GM19035 (cell line): ENCODE results near the gene FRMD3.

Experiments
- ATAC-seq: cut with Tn5 transposase; IDR thresholded peaks from one replicate; pipeline ENCODE4 v1.9.1; 2021; ENCODE audit not compliant: unreplicated experiment

Gene FRMD3

GRCh38 chr9:83242066-83242465, 296.1 kb downstream of the FRMD3 start:
- no peak for ATAC-seq

DNA sequence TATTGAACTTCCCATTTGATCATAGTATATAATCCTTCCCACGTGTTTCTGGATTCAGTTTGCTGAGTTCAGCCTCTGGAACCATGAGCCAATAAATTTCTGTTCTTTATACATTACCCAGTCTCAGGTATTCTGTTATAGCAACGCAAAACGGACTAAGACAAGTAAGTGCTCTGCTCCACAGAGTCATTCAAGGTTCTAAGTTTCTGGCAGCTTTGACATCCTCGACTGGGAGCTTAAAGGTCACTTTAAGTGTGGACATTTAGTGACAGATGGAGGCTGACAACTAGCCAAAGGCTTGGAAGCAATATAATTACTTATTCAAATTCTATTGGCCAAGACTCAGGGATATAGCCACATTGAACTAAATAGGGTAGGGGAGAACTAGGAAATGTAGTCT, 297.5 kb downstream of the FRMD3 start:
- ATAC-seq = no peak

GRCh38 chr9:83239747-83240146, 298.5 kb downstream of the FRMD3 start:
- ATAC-seq = no peak

DNA sequence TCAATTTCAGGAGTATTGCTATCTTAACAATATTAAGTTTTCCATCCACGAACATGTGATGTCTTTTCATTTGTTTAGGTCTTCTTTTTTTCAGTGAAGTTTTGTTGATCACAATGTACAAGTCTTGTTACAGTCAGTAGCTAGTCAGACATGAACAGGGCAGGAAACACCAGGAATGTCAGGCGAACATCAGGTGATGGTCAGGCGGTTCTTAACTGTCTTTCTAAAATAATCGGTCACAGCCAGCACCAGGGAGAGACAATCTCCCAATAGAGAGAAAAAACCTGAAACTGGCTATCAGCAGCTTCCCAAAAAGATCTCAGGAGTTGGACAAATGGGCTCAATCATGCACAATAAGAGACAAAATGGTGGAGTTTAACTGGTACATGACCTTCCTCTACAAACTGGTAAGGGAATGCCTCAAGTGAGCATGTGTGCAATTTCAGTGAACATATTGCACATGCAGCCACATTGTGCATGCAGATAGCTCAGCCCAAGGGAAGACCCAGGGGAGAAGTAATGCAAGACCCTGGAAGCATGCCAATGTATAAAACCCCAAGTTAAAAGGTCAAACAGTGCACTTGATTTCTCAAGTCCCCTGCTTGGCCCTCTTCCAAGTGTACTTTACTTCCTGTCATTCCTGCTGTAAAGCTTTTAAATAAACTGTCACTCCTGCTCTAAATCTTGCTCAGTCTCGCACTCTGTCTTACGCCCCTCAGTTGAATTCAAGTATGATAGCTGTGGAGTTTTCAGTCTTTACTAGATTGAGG, 299.1 kb downstream of the FRMD3 start:
- ATAC-seq = no peak

DNA sequence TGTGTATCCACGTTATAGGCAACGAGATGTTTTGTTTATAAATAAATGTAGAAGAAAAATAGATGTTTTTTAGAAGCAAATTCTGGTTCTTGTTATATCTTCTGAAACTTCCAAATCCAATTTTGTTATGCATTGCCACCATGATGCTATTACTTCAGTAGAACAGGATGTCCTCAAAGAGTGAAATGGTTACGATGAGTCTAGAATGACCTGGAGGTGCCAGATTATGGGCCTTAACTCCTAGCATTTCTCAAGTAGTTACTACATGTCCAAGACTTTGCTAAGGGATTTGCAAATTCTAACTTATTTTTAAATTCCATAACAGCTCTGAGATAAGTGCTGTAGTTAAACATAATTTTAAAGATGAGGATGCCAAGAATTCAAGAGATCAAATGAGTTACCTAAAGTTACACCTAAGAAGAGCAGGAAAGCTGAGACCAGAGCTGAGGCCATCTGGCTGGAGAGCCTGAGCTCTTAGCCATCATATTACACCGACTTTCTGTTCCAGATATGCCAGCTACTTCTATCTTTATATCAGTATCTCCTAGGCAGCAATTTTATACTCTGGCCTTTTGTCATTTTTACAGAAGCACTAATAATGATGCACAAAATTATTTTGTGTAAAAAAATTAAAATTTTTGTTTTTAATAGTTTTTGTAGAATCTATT, 302.0 kb downstream of the FRMD3 start:
- no peak for ATAC-seq

GRCh38 chr9:83235526-83235925, 302.7 kb downstream of the FRMD3 start:
- ATAC-seq = no peak

DNA sequence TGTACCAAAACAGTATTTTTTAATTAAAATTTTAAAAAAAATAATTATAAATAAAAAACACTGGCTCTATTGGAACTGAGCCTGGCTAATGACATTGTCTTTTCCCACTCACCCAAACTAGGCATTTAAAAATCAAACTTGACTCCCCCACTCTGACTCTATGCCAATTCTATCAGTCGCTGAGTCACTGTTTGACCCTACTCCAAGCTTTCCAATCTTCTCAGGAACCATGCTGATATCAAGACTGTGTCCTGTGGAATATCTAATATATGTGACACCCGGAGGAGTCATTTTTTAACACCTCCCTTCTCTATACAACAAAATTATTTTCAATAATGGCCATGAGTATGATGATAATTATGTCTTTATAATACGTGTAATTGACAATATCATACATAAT, 303.7 kb downstream of the FRMD3 start:
- ATAC-seq = no peak

DNA sequence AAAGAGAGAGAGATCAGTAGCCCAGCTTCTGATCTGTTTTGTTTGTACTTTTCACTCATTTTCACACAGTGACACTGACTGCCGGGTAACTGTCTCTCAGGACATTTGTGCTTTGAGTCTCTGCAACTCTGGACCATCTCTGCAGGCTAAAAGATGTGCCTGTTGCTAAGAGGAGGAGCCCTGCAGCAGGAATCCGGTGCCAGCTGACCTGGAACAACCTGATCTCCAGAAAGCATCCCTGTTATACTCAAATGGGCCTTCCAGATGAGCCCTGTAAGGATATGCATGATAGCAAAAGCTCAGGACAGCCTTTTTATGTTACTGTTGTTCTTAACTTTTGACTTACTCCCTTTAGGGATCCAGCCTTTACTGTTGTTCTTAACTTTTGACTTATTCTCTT, 304.6 kb downstream of the FRMD3 start:
- ATAC-seq = no peak

GRCh38 chr9:83231039-83231438, 307.2 kb downstream of the FRMD3 start:
- no peak for ATAC-seq

- ATAC-seq = peak; percentile 96
Observed at GRCh38 chr9:83220730-83221129, 317.5 kb downstream of the FRMD3 start.

- ATAC-seq = no peak
Observed at GRCh38 chr9:83219924-83220438, 318.2 kb downstream of the FRMD3 start.

DNA sequence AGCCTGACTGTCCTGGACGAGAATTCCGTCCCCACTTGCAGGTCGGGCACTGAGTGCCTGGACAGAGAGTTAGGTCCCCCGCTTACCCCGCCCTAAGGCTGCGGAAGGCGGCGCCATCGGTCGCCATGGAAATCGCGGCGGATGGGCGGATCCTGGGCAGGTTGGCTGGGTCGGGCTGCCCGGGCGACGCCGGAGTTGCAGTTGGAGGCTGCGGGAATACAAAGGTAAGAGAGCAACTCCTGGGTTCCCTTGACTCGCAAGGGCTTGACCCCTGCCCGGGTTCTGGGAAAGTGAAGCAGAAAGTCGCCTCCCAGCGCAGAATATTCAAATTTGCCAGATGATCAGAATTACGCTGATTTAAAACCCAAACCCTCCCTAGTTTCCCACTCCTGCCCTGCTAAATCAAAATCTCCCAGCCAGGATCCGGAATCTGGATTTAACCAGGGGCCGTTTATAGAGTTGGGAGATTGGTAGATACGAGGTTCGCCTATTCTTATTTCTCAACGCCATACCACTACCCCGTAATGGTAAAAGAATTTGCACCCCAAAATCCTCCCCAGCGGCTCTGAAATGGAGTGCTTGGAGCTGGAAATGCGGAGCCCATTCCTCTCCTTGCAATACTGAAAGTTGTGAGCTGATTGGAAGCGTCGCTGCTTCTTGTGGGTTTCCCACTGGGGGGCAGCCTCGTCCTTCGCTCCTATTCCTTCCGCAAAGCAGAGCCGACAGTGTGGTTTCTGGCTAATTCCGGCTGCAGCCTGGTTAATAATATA, 318.9 kb downstream of the FRMD3 start:
- peak; percentile 46 for ATAC-seq

- no peak for ATAC-seq
Observed at GRCh38 chr9:83218411-83219090, 319.6 kb downstream of the FRMD3 start.

GRCh38 chr9:83209188-83209731, 328.9 kb downstream of the FRMD3 start:
- no peak for ATAC-seq

DNA sequence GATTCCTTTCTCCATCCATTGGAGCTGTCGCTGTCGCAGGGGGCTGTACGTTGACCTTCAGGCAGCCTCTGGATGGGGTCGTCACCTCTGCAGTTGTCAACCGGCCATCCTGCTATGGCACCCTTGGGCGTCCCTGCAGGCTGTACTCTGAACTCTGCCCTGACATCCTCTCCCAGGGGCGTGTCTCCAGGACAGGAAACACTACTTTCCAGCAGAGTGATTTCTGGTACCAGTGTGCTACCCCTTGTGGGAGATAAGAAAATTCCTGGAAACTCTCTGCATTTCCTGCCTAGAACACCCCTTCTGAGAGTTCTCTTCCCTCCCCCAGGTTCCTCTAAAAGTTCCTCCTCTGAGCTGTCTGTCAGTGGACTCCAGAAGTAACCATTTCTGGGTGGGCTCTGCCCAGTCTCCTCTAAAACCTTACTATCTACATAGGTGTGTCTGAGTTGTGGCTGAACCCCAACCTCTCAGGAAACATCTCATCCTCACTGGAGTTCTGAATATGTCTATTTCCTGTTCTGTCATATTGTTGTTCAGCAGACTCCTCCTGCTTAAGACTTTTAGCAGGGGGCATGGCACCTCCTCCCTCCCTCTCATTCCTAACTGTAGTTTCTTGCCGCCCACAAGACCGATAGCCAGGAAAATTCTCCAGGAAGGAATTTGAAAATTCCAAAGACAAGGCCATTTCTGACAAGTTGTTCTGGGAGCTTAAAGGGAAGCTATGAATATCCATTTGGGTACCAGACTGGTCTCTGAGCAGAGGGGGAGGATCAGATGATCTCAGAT, 329.9 kb downstream of the FRMD3 start:
- no peak for ATAC-seq

DNA sequence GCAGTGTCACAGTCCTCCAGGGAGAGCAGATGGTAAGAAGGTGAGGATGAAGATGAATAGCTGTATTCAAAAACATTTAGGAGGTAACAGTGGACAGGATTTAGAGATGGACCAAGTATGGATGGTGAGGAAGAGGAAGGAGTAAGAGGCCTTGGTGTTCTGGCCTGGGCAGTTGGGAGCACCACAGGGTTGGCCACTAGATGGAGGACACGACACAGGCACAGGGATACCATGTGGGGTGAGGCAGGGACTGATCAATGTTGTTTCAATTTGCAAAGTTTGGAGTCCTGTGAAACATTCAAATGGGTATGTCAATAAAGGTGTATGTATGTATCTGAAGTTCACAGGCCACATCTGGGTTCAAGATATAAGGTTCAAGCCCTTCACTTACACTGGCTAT, 334.2 kb downstream of the FRMD3 start:
- no peak for ATAC-seq

DNA sequence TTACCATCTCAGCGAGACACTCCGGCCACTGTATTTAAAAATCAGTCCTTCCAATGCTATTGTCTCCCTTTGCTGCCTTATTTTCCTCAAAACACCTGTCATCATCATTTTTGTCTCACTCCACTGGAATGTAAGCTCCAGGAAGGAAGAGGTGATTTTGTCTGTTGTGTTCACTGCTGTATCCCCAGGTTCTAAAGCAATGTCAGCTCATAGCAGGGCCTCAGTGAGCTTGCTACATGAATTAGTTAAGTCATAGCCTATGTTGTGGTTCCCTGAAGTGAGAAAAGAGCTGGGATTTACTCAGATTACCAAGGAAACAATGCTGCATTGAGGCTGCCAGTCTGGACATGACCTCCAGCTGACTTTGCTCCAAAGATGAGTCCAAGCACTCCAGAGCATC, 337.7 kb downstream of the FRMD3 start:
- no peak for ATAC-seq

DNA sequence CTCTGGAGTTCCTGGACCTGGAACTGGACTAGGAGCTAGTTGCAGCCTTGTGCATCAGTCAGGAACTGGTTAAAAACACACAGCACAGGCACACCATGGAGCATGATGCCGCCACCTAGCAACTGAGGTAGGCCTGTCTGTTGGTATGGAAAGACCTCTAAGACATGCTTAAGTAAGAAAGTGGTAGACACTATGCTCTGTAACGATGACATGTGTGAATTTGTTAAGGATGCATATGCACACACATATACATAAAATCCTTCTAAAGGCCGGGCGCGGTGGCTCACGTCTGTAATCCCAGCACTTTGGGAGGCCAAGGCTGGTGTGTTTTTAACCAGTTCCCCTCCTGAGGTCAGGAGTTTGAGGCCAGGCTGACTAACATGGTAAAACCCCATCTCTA, 338.4 kb downstream of the FRMD3 start:
- no peak for ATAC-seq

GRCh38 chr9:83199240-83199639, 339.0 kb downstream of the FRMD3 start:
- ATAC-seq = no peak

- ATAC-seq = no peak
Observed at GRCh38 chr9:83198371-83198770, 339.8 kb downstream of the FRMD3 start.
